Cardiac septum (tissue), 1 donor: Measurements from ENCODE around the gene UMODL1. TPM values are rescaled to one million over a fixed set of nuclear protein-coding genes. Genes with fewer than 3 reads are reported as not detected.
"Not testable (repeated sequence)": the region's sequence is repeated elsewhere in the genome, so short reads cannot be mapped to it uniquely, and the experiment has no call there.

ENCODE experiments used
- DNase-seq: peaks from one replicate; pipeline ENCODE4 v3.0.0-alpha.2; 2020; ENCODE audit warnings: low spot score
- intact Hi-C: fragments of 100-400 bp; cut with DNase I; formaldehyde crosslinking; loops from one replicate; pipeline ENCODE4 v1.14.0; 2022
- total RNA-seq: library from RNA; stranded (reverse); fragmentation: NEBNext Ultra II Directional; extraction: Animal tissue kit (Norgen Biotek cat#: 25700); gene quantifications from one replicate; pipeline ENCODE4 v1.2.1, GENCODE V29; 2021
- donor health status: DM: no; HTN: no; CAD: no.

Gene UMODL1
- total RNA-seq, 1 donor from 2014 or later, result not detected

- no peak for DNase-seq
- intact Hi-C loops, result no loop called here
Observed at GRCh38 chr21:42107177-42107880, 36.2 kb downstream of the UMODL1 start.

DNA sequence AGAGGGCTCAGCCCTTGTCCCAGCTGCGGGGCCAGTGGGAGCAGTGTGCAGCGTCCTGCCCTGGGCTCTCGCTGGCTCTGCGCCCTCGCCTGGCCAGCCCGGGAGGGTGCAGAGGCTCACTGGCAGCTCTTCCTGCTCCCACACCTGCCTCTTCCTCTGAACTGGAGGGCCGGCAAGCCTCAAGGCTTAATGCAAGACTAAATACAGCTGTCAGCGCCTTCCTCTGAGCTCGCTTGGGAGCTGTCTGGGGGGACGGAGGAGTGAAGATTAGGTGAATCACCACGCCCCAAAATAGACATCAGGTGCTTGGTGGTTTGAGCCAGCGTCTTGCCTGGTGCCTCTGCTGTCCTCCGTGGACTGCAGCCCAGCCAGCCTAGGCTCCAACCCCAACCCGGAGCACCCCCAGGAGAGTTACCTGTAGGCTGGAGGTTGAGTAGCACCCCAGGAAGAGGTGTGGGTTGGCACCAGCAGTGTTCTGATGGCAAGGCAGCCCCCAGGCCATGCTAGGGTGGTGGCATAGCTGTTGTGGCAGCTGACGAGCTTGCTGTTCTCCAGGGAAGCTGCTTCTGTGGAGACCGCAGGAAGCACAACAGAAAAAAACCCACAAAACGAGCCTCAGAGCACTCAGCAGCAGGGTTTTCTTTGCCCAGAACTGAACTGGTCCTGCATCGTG is 36.9 kb downstream of the UMODL1 start:
- DNase-seq, result no peak
- intact Hi-C loops, result no loop called here

- intact Hi-C loops, result no loop called here
- DNase-seq, result no peak
Observed at GRCh38 chr21:42108554-42109340, 37.6 kb downstream of the UMODL1 start.

GRCh38 chr21:42109473-42109872 is 38.4 kb downstream of the UMODL1 start:
- DNase-seq, result no peak
- intact Hi-C loops, result no loop called here

- intact Hi-C loops, result loop anchor here (5.0 to 10.0 kb wide), 2 partner anchors 98 to 155 kb away; partner anchors contain the start of genes C2CD2 and ZBTB21
- no peak for DNase-seq
Observed at GRCh38 chr21:42109873-42110525, 38.9 kb downstream of the UMODL1 start.

DNA sequence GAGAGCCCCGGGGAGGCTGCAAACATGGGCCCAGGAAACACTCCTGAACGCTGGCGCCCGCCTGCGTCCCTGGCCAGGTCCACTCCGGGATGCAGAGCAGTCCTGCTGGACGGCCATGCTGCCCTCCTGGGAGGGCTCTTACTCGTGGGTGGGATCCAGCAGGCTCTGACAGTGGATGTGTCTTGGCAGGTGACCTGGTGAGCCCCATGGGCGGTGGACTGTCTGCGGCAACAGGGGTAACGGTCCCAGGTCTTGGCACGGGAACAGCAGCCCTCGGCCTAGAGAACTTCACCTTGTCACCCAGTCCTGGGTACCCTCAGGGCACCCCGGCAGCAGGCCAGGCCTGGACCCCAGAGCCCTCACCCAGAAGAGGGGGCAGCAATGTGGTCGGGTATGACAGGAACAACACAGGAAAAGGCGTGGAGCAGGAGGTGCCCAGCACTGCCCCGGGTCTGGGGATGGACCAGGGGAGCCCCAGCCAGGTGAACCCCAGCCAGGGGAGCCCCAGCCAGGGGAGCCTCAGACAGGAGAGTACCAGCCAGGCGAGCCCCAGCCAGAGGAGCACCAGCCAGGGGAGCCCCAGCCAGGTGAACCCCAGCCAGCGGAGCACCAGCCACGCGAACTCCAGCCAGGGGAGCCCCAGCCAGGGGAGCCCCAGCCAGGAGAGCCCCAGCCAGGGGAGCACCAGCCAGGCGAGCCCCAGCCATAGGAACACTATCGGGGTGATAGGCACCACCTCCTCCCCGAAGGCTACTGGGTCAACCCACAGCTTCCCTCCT is 39.8 kb downstream of the UMODL1 start:
- intact Hi-C loops, result loop anchor here (5.0 to 10.0 kb wide), 2 partner anchors 99 to 156 kb away; partner anchors contain the start of genes C2CD2 and ZBTB21
- DNase-seq, result no peak

GRCh38 chr21:42111470-42111743 is 40.3 kb downstream of the UMODL1 start:
- no peak for DNase-seq
- intact Hi-C loops, result loop anchor here (5.0 to 10.0 kb wide), 2 partner anchors 99 to 157 kb away; partner anchors contain the start of genes C2CD2 and ZBTB21

GRCh38 chr21:42111811-42112210 is 40.7 kb downstream of the UMODL1 start:
- no peak for DNase-seq
- intact Hi-C loops, result loop anchor here (5.0 to 10.0 kb wide), 2 partner anchors 100 to 157 kb away; partner anchors contain the start of genes C2CD2 and ZBTB21

DNA sequence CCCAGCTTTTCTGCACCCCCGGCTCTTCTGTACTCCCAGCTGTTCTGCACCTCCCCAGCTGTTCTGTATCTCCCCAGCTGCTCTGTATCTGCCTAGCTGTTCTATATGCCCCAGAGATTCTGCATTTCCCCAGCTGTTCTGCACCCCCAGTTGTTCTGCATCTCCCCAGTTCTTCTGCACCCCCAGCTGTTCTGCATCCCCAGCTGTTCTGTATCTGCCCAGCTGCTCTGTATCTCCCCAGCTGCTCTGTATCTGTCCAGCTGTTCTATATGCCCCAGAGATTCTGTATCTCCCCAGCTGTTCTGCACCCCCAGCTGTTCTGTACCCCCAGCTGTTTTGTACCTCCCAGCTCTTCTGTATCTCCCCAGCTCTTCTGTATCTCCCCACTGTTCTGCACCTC is 41.1 kb downstream of the UMODL1 start:
- intact Hi-C loops, result loop anchor here (5.0 to 10.0 kb wide), 2 partner anchors 100 to 157 kb away; partner anchors contain the start of genes C2CD2 and ZBTB21

GRCh38 chr21:42112857-42113256 is 41.7 kb downstream of the UMODL1 start:
- intact Hi-C loops, result loop anchor here (5.0 to 10.0 kb wide), 2 partner anchors 101 to 158 kb away; partner anchors contain the start of genes C2CD2 and ZBTB21
- DNase-seq, result no peak

More for the DNA sequence above, 41.1 kb downstream of the UMODL1 start:
- no peak for DNase-seq

GRCh38 chr21:42113926-42114409 is 42.9 kb downstream of the UMODL1 start:
- no peak for DNase-seq
- intact Hi-C loops, result loop anchor here (5.0 to 10.0 kb wide), 2 partner anchors 102 to 159 kb away; partner anchors contain the start of genes C2CD2 and ZBTB21

DNA sequence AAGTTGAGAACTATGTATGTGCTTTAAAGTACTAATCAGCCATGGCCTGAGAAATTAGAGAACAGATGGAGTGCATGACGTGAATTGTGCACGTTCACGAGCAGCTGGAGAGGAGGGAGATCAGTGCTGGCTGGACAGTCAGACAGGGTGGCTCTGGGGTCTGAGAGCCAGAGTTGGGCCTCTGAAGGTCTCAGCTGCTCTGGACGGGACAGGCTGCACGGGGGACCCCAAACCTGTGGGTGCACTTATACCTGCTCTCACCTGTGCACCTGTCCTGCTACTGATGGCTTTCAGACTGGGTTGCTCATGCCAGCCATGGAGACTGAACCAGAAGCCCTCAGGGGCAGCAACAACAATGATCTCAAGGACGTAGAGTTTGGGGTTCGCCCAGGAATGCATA is 43.5 kb downstream of the UMODL1 start:
- no peak for DNase-seq
- intact Hi-C loops, result loop anchor here (5.0 to 10.0 kb wide), 3 partner anchors 102 to 502 kb away; partner anchors contain the start of genes C2CD2 and ZBTB21

GRCh38 chr21:42115136-42115683 is 44.1 kb downstream of the UMODL1 start:
- intact Hi-C loops, result loop anchor here (5.0 to 10.0 kb wide), 2 partner anchors 160 to 503 kb away; partner anchors contain the start of gene C2CD2
- no peak for DNase-seq

DNA sequence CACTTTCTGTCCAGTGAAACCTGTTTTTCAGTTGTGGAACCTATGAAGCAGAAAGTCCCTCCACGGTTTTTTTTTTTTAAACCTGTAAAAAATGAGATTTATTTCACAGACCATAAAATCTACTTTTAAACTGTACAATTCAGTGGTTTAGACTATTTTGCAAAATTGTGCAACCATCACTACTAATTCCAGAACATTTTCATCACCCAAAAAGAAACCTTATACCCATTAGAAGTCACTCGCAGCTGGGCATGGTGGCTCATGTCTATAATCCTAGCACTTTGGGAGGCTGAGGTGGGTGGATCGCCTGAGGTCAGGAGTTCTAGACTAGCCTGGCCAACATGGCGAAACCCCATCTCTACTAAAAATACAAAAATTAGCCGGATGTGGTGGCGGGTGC is 45.4 kb downstream of the UMODL1 start:
- not testable (repeated sequence) for DNase-seq
- intact Hi-C loops, result loop anchor here (5.0 to 10.0 kb wide), 2 partner anchors 162 to 504 kb away; partner anchors contain the start of gene C2CD2

DNA sequence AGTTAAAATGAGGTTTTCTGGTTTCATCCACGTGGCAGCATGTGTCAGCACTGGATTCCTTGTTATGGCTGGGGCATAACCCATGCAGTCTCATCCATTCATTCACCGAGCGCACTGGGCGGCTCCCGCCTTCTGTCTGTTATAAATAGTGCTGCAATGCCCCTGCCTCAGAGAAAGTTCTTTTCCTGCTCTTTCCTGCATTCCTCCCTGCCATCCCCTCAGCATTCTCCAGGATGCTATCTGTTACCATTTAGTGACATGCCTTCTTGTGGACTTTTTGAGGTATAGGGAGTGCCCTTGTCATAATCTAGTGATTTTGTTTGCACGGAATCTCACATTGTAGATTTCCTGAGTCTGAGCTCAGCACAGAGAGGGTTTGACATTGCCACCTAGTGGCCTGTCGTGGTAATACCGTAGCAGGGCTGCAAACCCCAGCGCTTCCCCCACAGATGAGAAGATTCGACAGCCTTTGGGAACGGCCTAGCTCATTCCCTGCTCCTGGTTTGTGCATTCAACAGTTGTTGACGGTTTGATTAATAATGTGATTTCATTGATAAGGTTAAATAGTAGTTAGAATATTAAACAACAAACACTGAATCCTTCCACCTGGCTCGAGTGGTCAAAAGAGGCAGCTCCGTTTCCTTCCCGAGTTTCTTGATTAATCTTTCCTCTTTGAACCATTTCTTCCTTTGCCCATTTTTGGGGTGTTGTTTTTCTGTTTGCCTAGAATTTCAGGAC is 46.3 kb downstream of the UMODL1 start:
- no peak for DNase-seq
- intact Hi-C loops, result loop anchor here (5.0 to 10.0 kb wide), 2 partner anchors 163 to 505 kb away; partner anchors contain the start of gene C2CD2

- DNase-seq, result no peak
- intact Hi-C loops, result loop anchor here (2.0 to 10.0 kb wide), 3 partner anchors 163 to 506 kb away; partner anchors contain the start of gene C2CD2
Observed at GRCh38 chr21:42117967-42118780, 47.1 kb downstream of the UMODL1 start.
